DND-41 (cell line): ENCODE results near the gene EYA2.

Experiments used
- ATAC-seq: fragments of 200-7000 bp; cut with Tn5 transposase; 3 replicates; pipeline ENCODE4 v1.9.1; 2021; ENCODE audit warnings: low read depth; ENCODE audit not compliant: insufficient read depth
- DNase-seq: peaks from one replicate; pipeline ENCODE4 v3.0.0-alpha.2; 2020
- H2AFZ ChIP-seq: 2 replicates; pipeline ENCODE4 v1.6.0; 2012; ENCODE audit warnings: low read depth, low read length
- H3K27ac ChIP-seq: 2 replicates; pipeline ENCODE4 v1.5.1; 2012; ENCODE audit warnings: low read length, inconsistent platforms
- H3K27me3 ChIP-seq: fragments of 200-600 bp; sonication (generic); 2 replicates; pipeline ENCODE4 v1.6.0; 2012; ENCODE audit warnings: low read length, mild to moderate bottlenecking, inconsistent platforms; ENCODE audit not compliant: insufficient read depth, poor library complexity
- H3K36me3 ChIP-seq: 2 replicates; pipeline ENCODE4 v1.5.1; 2012; ENCODE audit warnings: low read length, inconsistent platforms; ENCODE audit not compliant: insufficient read depth
- H3K4me1 ChIP-seq: 2 replicates; pipeline ENCODE4 v1.5.1; 2012; ENCODE audit warnings: mild to moderate bottlenecking, low read length; ENCODE audit not compliant: insufficient read depth
- H3K4me2 ChIP-seq: 2 replicates; pipeline ENCODE4 v1.6.0; 2012; ENCODE audit warnings: mild to moderate bottlenecking, moderate library complexity, low read length, inconsistent platforms; ENCODE audit not compliant: insufficient read depth
- H3K4me3 ChIP-seq, 2 experiments: fragments of 200-600 bp in 1 of 2; shearing (Covaris generic) in 1 of 2; 2 replicates each; pipeline ENCODE4 v1.5.1; 2012 to 2016; ENCODE audit warnings: inconsistent platforms in 2 of 2, low read length in 2 of 2, mild to moderate bottlenecking in 2 of 2, low read depth in 1 of 2, moderate library complexity in 1 of 2
- H3K79me2 ChIP-seq: 2 replicates; pipeline ENCODE4 v1.6.0; 2012; ENCODE audit warnings: low read length, inconsistent platforms; ENCODE audit not compliant: insufficient read depth
- H3K9ac ChIP-seq: 2 replicates; pipeline ENCODE4 v1.6.0; 2012; ENCODE audit warnings: low read depth, mild to moderate bottlenecking, inconsistent platforms, low read length, moderate library complexity
- H3K9me3 ChIP-seq: 2 replicates; pipeline ENCODE4 v1.5.1; 2012; ENCODE audit warnings: low read length, moderate library complexity, mild to moderate bottlenecking, inconsistent platforms; ENCODE audit not compliant: insufficient read depth, severe bottlenecking
- H4K20me1 ChIP-seq: 2 replicates; pipeline ENCODE4 v1.6.0; 2012; ENCODE audit warnings: low read length; ENCODE audit not compliant: insufficient read depth
- EZH2 ChIP-seq: IDR thresholded peaks from 3 replicates; pipeline ENCODE4 v1.6.1; 2012; ENCODE audit warnings: borderline replicate concordance, low read depth, mild to moderate bottlenecking, moderate library complexity, low read length, inconsistent platforms; ENCODE audit not compliant: severe bottlenecking
- TF ChIP-seq, protein P1 (sequence below): IDR thresholded peaks from 2 replicates; pipeline ENCODE4 v1.5.1; 2012; ENCODE audit warnings: borderline replicate concordance, low read length, moderate library complexity, mild to moderate bottlenecking; ENCODE audit not compliant: poor library complexity, severe bottlenecking; ENCODE audit errors: extremely low read depth

Gene EYA2

DNA sequence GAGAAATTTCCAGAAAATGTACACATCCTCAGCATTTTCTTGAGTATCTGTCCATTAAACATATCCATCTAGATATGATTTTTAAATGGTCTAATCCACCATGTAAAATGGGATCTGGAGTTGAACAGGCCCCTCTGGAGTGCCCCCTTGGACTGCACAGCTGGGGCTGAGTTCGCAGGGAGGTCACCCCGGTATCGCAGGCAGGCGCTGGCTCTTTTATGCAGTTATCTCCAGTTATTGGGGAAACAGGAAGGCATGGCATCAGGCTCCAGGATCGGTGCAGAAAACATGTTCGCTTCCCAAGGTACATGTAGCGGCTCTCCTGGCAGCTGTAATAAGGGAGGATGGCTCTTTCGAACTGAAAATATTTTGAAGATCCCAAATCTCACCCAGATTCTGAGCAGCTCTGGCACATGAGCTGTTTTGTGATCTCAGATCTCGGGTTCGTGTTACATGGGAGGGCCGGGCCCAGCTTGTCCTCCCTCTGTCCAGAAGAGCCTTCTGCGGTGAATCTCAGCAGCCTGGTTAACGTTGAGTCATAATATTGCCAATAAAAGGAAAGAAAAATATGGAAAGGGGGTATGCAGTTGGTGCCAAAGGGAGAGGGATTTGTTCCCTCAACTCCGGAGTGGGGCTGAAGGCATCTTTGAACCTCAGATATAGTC is 167.7 kb downstream of the EYA2 start:
- H3K4me1 ChIP-seq = no peaks in the 10 kb centered on the region
- H3K4me3 ChIP-seq = no peak overlapping the region
- no peaks in the 10 kb centered on the region for H3K79me2 ChIP-seq
- H2AFZ ChIP-seq = no peak overlapping the region
- no peaks in the 10 kb centered on the region for H3K27me3 ChIP-seq
- no peak overlapping the region for H3K4me2 ChIP-seq
- no peaks in the 10 kb centered on the region for H4K20me1 ChIP-seq
- no peak overlapping the region for H3K9ac ChIP-seq
- H3K36me3 ChIP-seq = no peaks in the 10 kb centered on the region
- DNase-seq (no peak), ATAC-seq (no peak)
- TF ChIP-seq EZH2 = no peak
- TF ChIP-seq, protein P1, sequence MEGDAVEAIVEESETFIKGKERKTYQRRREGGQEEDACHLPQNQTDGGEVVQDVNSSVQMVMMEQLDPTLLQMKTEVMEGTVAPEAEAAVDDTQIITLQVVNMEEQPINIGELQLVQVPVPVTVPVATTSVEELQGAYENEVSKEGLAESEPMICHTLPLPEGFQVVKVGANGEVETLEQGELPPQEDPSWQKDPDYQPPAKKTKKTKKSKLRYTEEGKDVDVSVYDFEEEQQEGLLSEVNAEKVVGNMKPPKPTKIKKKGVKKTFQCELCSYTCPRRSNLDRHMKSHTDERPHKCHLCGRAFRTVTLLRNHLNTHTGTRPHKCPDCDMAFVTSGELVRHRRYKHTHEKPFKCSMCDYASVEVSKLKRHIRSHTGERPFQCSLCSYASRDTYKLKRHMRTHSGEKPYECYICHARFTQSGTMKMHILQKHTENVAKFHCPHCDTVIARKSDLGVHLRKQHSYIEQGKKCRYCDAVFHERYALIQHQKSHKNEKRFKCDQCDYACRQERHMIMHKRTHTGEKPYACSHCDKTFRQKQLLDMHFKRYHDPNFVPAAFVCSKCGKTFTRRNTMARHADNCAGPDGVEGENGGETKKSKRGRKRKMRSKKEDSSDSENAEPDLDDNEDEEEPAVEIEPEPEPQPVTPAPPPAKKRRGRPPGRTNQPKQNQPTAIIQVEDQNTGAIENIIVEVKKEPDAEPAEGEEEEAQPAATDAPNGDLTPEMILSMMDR = no peak
- H3K9me3 ChIP-seq = no peaks in the 10 kb centered on the region
- no peak overlapping the region for H3K27ac ChIP-seq

GRCh38 chr20:47063407-47063806 is 168.8 kb downstream of the EYA2 start:
- Histone ChIP-seq H3K79me2 (no peaks in the 10 kb centered on the region), H3K9ac (no peak overlapping the region), H3K4me1 (no peaks in the 10 kb centered on the region), H3K9me3 (peaks cover 9% of the 10 kb centered on the region), H4K20me1 (no peaks in the 10 kb centered on the region), H3K4me3 (no peak overlapping the region), H3K4me2 (no peak overlapping the region), H3K36me3 (no peaks in the 10 kb centered on the region), H3K27me3 (no peaks in the 10 kb centered on the region), H2AFZ (no peak overlapping the region), H3K27ac (no peak overlapping the region)
- TF ChIP-seq EZH2 = no peak
- TF ChIP-seq, protein P1 = no peak
- DNase-seq (no peak), ATAC-seq (no peak)

DNA sequence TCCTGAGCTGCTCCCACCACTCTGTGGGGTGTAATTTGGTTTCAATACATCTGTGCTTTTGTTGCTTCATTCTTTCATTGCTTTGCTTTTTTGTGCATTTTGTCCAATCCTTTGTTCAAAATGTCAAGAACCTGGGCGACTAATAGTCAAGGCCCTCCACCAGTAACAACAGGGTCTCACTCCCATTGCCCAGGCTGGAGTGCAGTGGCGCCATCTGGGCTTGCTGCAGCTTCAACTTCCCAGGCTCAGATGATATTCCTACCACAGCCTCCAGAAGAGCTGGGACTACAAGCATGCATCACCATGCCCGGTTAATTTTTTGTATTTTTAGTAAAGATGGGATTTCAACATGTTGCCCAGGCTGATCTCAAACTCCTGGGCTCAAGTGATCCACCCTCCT is 169.2 kb downstream of the EYA2 start:
- H3K27me3 ChIP-seq = no peaks in the 10 kb centered on the region
- no peaks in the 10 kb centered on the region for H3K4me1 ChIP-seq
- H2AFZ ChIP-seq = no peak overlapping the region
- H3K36me3 ChIP-seq = no peaks in the 10 kb centered on the region
- TF ChIP-seq, protein P1 = no peak
- no peak for TF ChIP-seq EZH2
- no peak overlapping the region for H3K27ac ChIP-seq
- no peak overlapping the region for H3K4me2 ChIP-seq
- H3K9me3 ChIP-seq = peaks cover 10% of the 10 kb centered on the region
- no peak overlapping the region for H3K9ac ChIP-seq
- H4K20me1 ChIP-seq = no peaks in the 10 kb centered on the region
- H3K79me2 ChIP-seq = no peaks in the 10 kb centered on the region
- no peak overlapping the region for H3K4me3 ChIP-seq
- DNase-seq = no peak
- ATAC-seq = no peak
